ENCODE results near the gene IDH2. TPM values are rescaled to one million over a fixed set of nuclear protein-coding genes. Genes with fewer than 3 reads are reported as not detected.
"Not testable (repeated sequence)": the region's sequence is repeated elsewhere in the genome, so short reads cannot be mapped to it uniquely, and the experiment has no call there.

The IDH2 gene
- total RNA-seq, 5 donors from 2014 or later (not counting 1 experiment from before 2014, with no cell fraction given), result 45.8 to 56.1 (median 49.2) TPM

DNA sequence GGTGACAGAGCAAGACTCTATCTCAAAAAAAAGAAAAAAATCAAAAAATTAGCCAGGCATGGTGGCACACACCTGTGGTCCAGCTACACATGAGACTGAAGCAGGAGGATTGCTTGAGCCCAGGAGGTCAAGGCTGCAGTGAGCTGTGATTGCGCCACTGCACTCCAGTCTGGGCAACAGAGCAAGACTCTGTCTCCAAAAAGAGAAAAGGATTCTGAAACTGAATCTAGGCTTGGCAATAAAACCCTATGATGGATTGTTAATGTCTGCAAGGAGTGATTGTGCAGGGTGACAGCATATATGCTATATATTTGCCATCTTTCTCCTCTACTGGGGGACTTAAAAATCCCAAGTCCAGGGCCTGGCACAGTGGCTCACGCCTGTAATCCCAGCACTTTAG lies 31.6 kb downstream of the IDH2 start:
- H3K4me3 Mint-ChIP-seq; H3K9me3 ChIP-seq; H3K9me3 Mint-ChIP-seq; DNase-seq; H3K4me3 ChIP-seq (ENCODE audit: control insufficient read depth in 1 of 2, extremely low read depth in 1 of 2, low read length in 1 of 2); H3K4me1 Mint-ChIP-seq; ATAC-seq (replicated peaks in 1 of 4); H3K27me3 ChIP-seq (replicated peaks in 1 of 2; ENCODE audit: control insufficient read depth in 2 of 2, extremely low read depth in 1 of 2, insufficient read depth in 2 of 2, low read length in 1 of 2); H3K27me3 Mint-ChIP-seq; H3K27ac Mint-ChIP-seq; POLR2A ChIA-PET; H3K27ac ChIP-seq (ENCODE audit: low read length); H3K4me1 ChIP-seq (ENCODE audit: control insufficient read depth in 1 of 2, extremely low read depth in 1 of 2, insufficient read depth in 2 of 2, low read length in 2 of 2): not testable (repeated sequence)
- H3K36me3 ChIP-seq (ENCODE audit: control insufficient read depth in 2 of 2, extremely low read depth in 1 of 2, insufficient read depth in 1 of 2, low read length in 1 of 2), result peaks cover 25 to 31% of the 10 kb centered on the region in 2 donors
- WGBS (ENCODE audit: insufficient coverage), result no CpG with 5 or more reads among the region's 2 CpGs
- H3K36me3 Mint-ChIP-seq, result peaks cover 13% of the 10 kb centered on the region
- CTCF ChIA-PET, result interaction anchor here (0.6 to 2.2 kb wide), 15 partner anchors 9 to 334 kb away, joined by 3 to 9 read pairs (median 4); partner anchors contain the start of genes AP3S2 (in 1 of the 2) and SEMA4B (in 1 of the 2)

DNA sequence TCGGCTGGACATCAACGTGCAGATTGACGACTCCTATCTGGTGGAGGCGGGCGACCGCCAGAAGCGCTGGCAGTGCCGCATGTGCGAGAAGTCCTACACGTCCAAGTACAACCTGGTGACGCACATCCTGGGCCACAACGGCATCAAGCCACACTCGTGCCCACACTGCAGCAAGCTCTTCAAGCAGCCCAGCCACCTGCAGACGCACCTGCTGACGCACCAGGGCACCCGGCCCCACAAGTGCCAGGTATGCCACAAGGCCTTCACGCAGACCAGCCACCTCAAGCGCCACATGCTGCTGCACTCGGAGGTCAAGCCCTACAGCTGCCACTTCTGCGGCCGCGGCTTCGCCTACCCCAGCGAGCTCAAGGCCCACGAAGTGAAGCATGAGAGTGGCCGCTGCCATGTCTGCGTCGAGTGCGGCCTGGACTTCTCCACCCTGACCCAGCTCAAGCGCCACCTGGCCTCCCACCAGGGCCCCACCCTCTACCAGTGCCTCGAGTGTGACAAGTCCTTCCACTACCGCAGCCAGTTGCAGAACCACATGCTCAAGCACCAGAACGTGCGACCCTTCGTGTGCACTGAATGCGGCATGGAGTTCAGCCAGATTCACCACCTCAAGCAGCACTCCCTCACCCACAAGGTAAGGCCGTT lies 34.2 kb downstream of the IDH2 start:
- H3K4me1 Mint-ChIP-seq, result peaks cover 6 to 14% (median 11%) of the 10 kb centered on the region in 3 donors
- H3K36me3 ChIP-seq (ENCODE audit: control insufficient read depth in 2 of 2, extremely low read depth in 1 of 2, insufficient read depth in 1 of 2, low read length in 1 of 2), result peaks cover 15 to 19% of the 10 kb centered on the region in 2 donors
- DNase-seq, result no peak
- no peak overlapping the region for H3K27ac Mint-ChIP-seq
- ChIA-PET POLR2A (no interaction called here), CTCF (no interaction called here)
- H3K27ac ChIP-seq (ENCODE audit: low read length), result no peak overlapping the region
- ATAC-seq (replicated peaks in 1 of 4), result no peak
- peaks cover 0 to 3% of the 10 kb centered on the region in 2 experiments for H3K4me1 ChIP-seq (ENCODE audit: control insufficient read depth in 1 of 2, extremely low read depth in 1 of 2, insufficient read depth in 2 of 2, low read length in 2 of 2)
- H3K9me3 Mint-ChIP-seq, result no peaks in the 10 kb centered on the region
- no peaks in the 10 kb centered on the region for H3K9me3 ChIP-seq
- no peak overlapping the region for H3K4me3 Mint-ChIP-seq
- no peaks in the 10 kb centered on the region for H3K27me3 Mint-ChIP-seq
- H3K27me3 ChIP-seq (replicated peaks in 1 of 2; ENCODE audit: control insufficient read depth in 2 of 2, extremely low read depth in 1 of 2, insufficient read depth in 2 of 2, low read length in 1 of 2), result no peaks in the 10 kb centered on the region
- peaks cover 9% of the 10 kb centered on the region for H3K36me3 Mint-ChIP-seq
- H3K4me3 ChIP-seq (ENCODE audit: control insufficient read depth in 1 of 2, extremely low read depth in 1 of 2, low read length in 1 of 2), result no peak overlapping the region
- WGBS (ENCODE audit: insufficient coverage), result 98% methylated on average over 36 of the region's 37 CpGs

DNA sequence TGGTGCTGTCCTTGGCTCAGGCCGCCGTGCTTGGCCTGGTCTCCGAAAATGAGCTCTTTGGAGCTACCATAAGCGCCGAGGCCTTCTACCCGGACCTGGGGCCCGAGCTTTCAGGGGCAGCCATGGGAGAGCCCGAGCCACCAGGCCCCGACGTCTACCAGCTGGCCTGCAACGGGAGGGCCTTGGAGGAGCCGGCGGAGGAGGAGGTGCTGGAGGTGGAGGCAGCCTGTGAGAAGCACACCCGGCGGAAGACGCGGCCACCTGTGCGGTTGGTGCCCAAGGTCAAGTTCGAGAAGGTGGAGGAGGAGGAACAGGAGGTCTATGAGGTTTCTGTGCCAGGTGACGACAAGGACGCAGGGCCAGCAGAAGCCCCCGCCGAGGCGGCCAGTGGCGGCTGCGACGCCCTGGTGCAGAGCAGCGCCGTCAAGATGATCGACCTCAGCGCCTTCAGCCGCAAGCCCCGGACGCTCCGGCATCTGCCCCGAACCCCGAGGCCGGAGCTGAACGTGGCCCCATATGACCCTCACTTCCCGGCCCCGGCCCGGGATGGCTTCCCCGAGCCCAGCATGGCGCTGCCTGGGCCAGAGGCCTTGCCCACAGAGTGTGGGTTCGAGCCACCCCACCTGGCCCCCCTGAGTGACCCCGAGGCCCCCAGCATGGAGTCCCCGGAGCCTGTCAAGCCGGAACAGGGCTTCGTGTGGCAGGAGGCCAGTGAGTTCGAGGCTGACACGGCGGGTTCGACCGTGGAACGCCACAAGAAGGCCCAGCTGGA lies 34.9 kb downstream of the IDH2 start:
- Mint-ChIP-seq H3K4me3 (no peak overlapping the region), H3K9me3 (no peaks in the 10 kb centered on the region), H3K4me1 (peaks cover 11 to 20% (median 16%) of the 10 kb centered on the region in 3 donors), H3K27ac (no peak overlapping the region), H3K27me3 (no peaks in the 10 kb centered on the region), H3K36me3 (peaks cover 9% of the 10 kb centered on the region)
- Histone ChIP-seq H3K27ac (ENCODE audit: low read length) (no peak overlapping the region), H3K36me3 (ENCODE audit: control insufficient read depth in 2 of 2, extremely low read depth in 1 of 2, insufficient read depth in 1 of 2, low read length in 1 of 2) (peaks cover 12 to 13% of the 10 kb centered on the region in 2 donors), H3K27me3 (replicated peaks in 1 of 2; ENCODE audit: control insufficient read depth in 2 of 2, extremely low read depth in 1 of 2, insufficient read depth in 2 of 2, low read length in 1 of 2) (no peaks in the 10 kb centered on the region), H3K4me1 (ENCODE audit: control insufficient read depth in 1 of 2, extremely low read depth in 1 of 2, insufficient read depth in 2 of 2, low read length in 2 of 2) (peaks cover 6 to 11% of the 10 kb centered on the region in 2 experiments), H3K4me3 (ENCODE audit: control insufficient read depth in 1 of 2, extremely low read depth in 1 of 2, low read length in 1 of 2) (no peak overlapping the region), H3K9me3 (no peaks in the 10 kb centered on the region)
- ATAC-seq (replicated peaks in 1 of 4), result no peak
- DNase-seq, result no peak
- 97% methylated on average over 55 of the region's 55 CpGs for WGBS (ENCODE audit: insufficient coverage)
- CTCF ChIA-PET, result interaction anchor here in 1 of 2 donors (0.9 kb wide), 1 partner anchor 50 kb away, joined by 3 read pairs; no protein-coding TSS in a partner anchor
- POLR2A ChIA-PET, result no interaction called here

- H3K4me1 ChIP-seq (ENCODE audit: control insufficient read depth in 1 of 2, extremely low read depth in 1 of 2, insufficient read depth in 2 of 2, low read length in 2 of 2), result peaks cover 18 to 28% of the 10 kb centered on the region in 2 experiments
- 80% methylated on average over 4 of the region's 7 CpGs for whole genome bisulfite sequencing (ENCODE audit: insufficient coverage)
- no peak for DNase-seq
- ATAC-seq (replicated peaks in 1 of 4), result no peak
- Mint-ChIP-seq H3K36me3 (peaks cover 9% of the 10 kb centered on the region), H3K27me3 (no peaks in the 10 kb centered on the region), H3K9me3 (no peaks in the 10 kb centered on the region), H3K27ac (no peak overlapping the region), H3K4me1 (peaks cover 20 to 28% (median 22%) of the 10 kb centered on the region in 3 donors), H3K4me3 (no peak overlapping the region)
- peaks cover 10 to 13% of the 10 kb centered on the region in 2 donors for H3K36me3 ChIP-seq (ENCODE audit: control insufficient read depth in 2 of 2, extremely low read depth in 1 of 2, insufficient read depth in 1 of 2, low read length in 1 of 2)
- H3K27me3 ChIP-seq (replicated peaks in 1 of 2; ENCODE audit: control insufficient read depth in 2 of 2, extremely low read depth in 1 of 2, insufficient read depth in 2 of 2, low read length in 1 of 2), result no peaks in the 10 kb centered on the region
- POLR2A ChIA-PET, result interaction anchor here in 1 of 2 donors (0.6 kb wide), 1 partner anchor 32 kb away, joined by 3 read pairs; no protein-coding TSS in a partner anchor
- H3K9me3 ChIP-seq, result no peaks in the 10 kb centered on the region
- CTCF ChIA-PET, result interaction anchor here in 1 of 2 donors (1.6 kb wide), 1 partner anchor 167 kb away, joined by 3 read pairs; no protein-coding TSS in a partner anchor
- no peak overlapping the region for H3K27ac ChIP-seq (ENCODE audit: low read length)
- H3K4me3 ChIP-seq (ENCODE audit: control insufficient read depth in 1 of 2, extremely low read depth in 1 of 2, low read length in 1 of 2), result no peak overlapping the region
Observed at GRCh38 chr15:90065682-90066049, 36.6 kb downstream of the IDH2 start.

DNA sequence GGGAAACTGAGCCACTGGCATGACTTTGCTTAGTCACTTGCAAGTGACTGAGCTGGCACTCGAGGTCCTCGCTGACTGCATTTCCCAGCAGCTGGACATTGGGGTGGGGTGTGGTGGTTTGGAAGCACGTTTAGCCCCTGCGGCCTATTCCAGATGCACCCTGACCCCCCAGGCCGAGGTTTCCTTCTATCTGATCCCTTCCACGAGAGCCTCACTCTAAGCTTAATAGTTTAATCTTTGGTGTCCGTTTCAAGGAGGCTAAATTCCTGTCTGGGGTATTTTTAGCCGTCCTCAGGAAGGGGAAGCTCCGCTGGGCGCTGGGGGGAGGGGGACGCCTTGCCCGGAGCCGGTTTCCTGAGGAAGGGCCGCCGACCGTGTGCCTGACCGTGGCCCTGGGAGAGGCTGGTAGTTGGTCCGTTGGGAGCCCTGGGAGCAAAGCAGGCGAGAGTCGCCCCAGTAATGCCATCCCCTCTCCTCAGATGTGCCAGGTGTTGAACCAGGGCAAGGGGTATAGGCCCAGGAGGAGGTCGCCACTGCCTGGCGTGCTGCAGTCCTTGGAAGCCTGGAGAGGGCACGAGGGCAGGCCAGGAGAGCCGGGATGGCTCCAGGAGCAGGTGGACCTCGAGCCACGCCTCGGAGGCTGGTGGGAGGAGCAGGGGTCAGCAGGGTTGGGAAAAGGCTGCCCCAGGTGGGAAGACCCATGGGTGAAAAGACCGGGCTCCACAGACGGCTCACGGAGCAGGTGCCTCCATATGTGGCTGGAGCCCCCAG lies 37.2 kb downstream of the IDH2 start:
- ATAC-seq (replicated peaks in 1 of 4) (no peak), DNase-seq (peak in 1 of 35 experiments; percentile 14)
- Histone ChIP-seq H3K4me1 (ENCODE audit: control insufficient read depth in 1 of 2, extremely low read depth in 1 of 2, insufficient read depth in 2 of 2, low read length in 2 of 2) (peaks cover 20 to 32% of the 10 kb centered on the region in 2 experiments), H3K27ac (ENCODE audit: low read length) (no peak overlapping the region), H3K36me3 (ENCODE audit: control insufficient read depth in 2 of 2, extremely low read depth in 1 of 2, insufficient read depth in 1 of 2, low read length in 1 of 2) (peaks cover 10 to 13% of the 10 kb centered on the region in 2 donors), H3K4me3 (ENCODE audit: control insufficient read depth in 1 of 2, extremely low read depth in 1 of 2, low read length in 1 of 2) (no peak overlapping the region), H3K27me3 (replicated peaks in 1 of 2; ENCODE audit: control insufficient read depth in 2 of 2, extremely low read depth in 1 of 2, insufficient read depth in 2 of 2, low read length in 1 of 2) (no peaks in the 10 kb centered on the region), H3K9me3 (no peaks in the 10 kb centered on the region)
- ChIA-PET POLR2A (no interaction called here), CTCF (interaction anchor here in 1 of 2 donors (0.7 to 1.6 kb wide), 2 partner anchors 80 to 167 kb away, joined by 3 read pairs; no protein-coding TSS in a partner anchor)
- peaks cover 22 to 30% (median 25%) of the 10 kb centered on the region in 3 donors for H3K4me1 Mint-ChIP-seq
- H3K27ac Mint-ChIP-seq, result peak overlapping the region in 1 of 2 donors; percentile 27
- H3K9me3 Mint-ChIP-seq, result no peaks in the 10 kb centered on the region
- H3K36me3 Mint-ChIP-seq, result peaks cover 9% of the 10 kb centered on the region
- no peaks in the 10 kb centered on the region for H3K27me3 Mint-ChIP-seq
- no peak overlapping the region for H3K4me3 Mint-ChIP-seq
- WGBS (ENCODE audit: insufficient coverage), result 84% methylated on average over 24 of the region's 30 CpGs

DNA sequence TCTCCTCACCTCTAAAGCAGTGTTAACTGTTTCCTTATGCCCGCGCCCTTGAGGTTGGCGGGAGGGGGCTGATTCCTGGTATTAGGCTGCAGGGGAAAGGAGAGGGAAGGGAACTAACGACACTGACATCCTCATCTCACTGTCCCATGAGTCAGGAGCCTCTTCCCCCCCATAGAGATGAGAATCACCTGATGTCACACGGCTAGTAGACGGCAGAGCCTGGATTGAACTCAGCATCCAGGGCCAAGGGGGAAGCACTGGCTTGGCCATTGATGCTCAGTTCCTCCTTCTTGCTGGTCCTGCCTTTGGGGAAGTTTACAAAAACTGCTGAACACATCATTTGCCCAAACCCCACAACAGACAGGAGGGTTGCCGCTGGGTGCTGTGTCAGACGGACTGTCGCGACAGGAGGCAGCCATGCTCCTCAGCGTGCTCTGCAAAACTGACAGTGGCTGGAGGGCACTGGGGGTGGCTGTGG lies 38.5 kb downstream of the IDH2 start:
- Mint-ChIP-seq H3K4me3 (no peak overlapping the region), H3K36me3 (peaks cover 6% of the 10 kb centered on the region), H3K4me1 (peaks cover 35 to 43% (median 36%) of the 10 kb centered on the region in 3 donors), H3K27me3 (no peaks in the 10 kb centered on the region), H3K27ac (peak overlapping the region; percentile 49 to 73), H3K9me3 (no peaks in the 10 kb centered on the region)
- Histone ChIP-seq H3K36me3 (ENCODE audit: control insufficient read depth in 2 of 2, extremely low read depth in 1 of 2, insufficient read depth in 1 of 2, low read length in 1 of 2) (peaks cover 6 to 10% of the 10 kb centered on the region in 2 donors), H3K9me3 (no peaks in the 10 kb centered on the region), H3K27me3 (replicated peaks in 1 of 2; ENCODE audit: control insufficient read depth in 2 of 2, extremely low read depth in 1 of 2, insufficient read depth in 2 of 2, low read length in 1 of 2) (no peaks in the 10 kb centered on the region), H3K4me3 (ENCODE audit: control insufficient read depth in 1 of 2, extremely low read depth in 1 of 2, low read length in 1 of 2) (no peak overlapping the region), H3K27ac (ENCODE audit: low read length) (no peak overlapping the region), H3K4me1 (ENCODE audit: control insufficient read depth in 1 of 2, extremely low read depth in 1 of 2, insufficient read depth in 2 of 2, low read length in 2 of 2) (peaks cover 31 to 45% of the 10 kb centered on the region in 2 experiments)
- 93% methylated on average over 3 of the region's 11 CpGs for WGBS (ENCODE audit: insufficient coverage)
- ChIA-PET CTCF (interaction anchor here (0.5 to 0.6 kb wide), 2 partner anchors 8 to 159 kb away, joined by 3 to 4 read pairs; no protein-coding TSS in a partner anchor), POLR2A (no interaction called here)
- DNase-seq, result peak in 1 of 35 experiments; percentile 34
- ATAC-seq (replicated peaks in 1 of 4), result no peak

All from T-cell (primary cell).